ENCODE data around the gene INSYN2B. TPM values are rescaled to one million over a fixed set of nuclear protein-coding genes. Genes with fewer than 3 reads are reported as not detected.

INSYN2B gene
- total RNA-seq, 1 donor from 2014 or later: not detected

DNA sequence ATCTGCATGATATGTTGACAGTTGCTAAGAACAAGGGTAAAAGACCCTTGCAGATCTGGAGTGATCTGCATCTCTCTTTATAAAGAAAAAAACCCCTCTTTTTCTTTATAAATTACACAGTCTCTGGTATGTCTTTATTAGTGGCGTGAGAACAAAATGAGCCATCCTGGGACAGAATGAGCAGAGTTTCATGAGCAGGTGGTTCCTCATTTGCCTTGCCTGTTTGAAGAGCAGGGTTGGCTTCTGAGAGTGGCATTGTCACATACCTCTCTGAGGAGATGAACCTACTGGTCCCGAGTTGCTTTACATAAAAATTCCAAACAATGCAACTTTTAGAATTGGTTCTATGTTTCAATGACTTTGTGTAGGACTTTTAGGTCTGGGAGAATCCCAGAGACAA is 94.3 kb downstream of the INSYN2B start:
- ATAC-seq (no peak), DNase-seq (no peak)
- intact Hi-C loops (cut with DNase I): no loop called here
- TF ChIP-seq, protein P1, sequence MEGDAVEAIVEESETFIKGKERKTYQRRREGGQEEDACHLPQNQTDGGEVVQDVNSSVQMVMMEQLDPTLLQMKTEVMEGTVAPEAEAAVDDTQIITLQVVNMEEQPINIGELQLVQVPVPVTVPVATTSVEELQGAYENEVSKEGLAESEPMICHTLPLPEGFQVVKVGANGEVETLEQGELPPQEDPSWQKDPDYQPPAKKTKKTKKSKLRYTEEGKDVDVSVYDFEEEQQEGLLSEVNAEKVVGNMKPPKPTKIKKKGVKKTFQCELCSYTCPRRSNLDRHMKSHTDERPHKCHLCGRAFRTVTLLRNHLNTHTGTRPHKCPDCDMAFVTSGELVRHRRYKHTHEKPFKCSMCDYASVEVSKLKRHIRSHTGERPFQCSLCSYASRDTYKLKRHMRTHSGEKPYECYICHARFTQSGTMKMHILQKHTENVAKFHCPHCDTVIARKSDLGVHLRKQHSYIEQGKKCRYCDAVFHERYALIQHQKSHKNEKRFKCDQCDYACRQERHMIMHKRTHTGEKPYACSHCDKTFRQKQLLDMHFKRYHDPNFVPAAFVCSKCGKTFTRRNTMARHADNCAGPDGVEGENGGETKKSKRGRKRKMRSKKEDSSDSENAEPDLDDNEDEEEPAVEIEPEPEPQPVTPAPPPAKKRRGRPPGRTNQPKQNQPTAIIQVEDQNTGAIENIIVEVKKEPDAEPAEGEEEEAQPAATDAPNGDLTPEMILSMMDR (IDR thresholded peaks at IDR 0.05): no peak
- no peaks in the 10 kb centered on the region for H3K36me3 ChIP-seq
- no peaks in the 10 kb centered on the region for H3K27me3 ChIP-seq (ENCODE audit: low read depth)
- H3K4me3 ChIP-seq: no peak overlapping the region
- H3K9me3 ChIP-seq: no peaks in the 10 kb centered on the region
- no peaks in the 10 kb centered on the region for H3K4me1 ChIP-seq
- H3K27ac ChIP-seq: no peak overlapping the region

DNA sequence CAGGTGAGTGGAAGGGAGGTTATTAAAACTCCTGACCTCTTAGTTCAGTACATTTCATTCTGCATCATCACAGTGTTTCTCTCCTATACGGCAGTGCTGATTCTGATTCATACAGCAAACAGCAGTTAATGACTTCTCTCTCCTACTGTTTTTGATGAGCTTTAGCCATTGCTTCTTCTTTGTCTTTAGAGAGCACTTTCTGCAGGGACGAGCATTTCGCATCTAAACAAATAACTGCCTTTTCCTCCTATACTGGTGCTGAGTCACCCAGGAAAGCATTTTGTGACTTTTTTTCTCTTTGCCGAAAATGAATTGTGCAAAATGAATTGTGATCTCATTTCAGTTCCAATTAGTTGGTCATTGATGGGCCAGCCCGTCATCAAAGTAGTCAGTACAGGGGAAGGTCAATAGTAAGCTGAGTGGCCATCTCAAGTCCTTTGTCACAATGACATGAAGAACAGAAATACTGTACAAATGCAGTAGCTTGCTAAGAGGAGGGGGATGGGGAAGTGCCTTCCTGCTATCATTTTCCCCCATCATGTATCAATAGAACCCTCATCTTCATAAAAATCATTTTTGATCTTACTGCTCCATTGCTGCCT is 98.5 kb downstream of the INSYN2B start:
- intact Hi-C loops (cut with DNase I): no loop called here
- no peak overlapping the region for H3K4me3 ChIP-seq
- H3K4me1 ChIP-seq: peaks cover 9% of the 10 kb centered on the region
- H3K9me3 ChIP-seq: no peaks in the 10 kb centered on the region
- ATAC-seq: no peak
- no peak overlapping the region for H3K27ac ChIP-seq
- no peak for DNase-seq
- TF ChIP-seq, protein P1 (IDR thresholded peaks at IDR 0.05): no peak
- no peaks in the 10 kb centered on the region for H3K27me3 ChIP-seq (ENCODE audit: low read depth)
- H3K36me3 ChIP-seq: no peaks in the 10 kb centered on the region

DNA sequence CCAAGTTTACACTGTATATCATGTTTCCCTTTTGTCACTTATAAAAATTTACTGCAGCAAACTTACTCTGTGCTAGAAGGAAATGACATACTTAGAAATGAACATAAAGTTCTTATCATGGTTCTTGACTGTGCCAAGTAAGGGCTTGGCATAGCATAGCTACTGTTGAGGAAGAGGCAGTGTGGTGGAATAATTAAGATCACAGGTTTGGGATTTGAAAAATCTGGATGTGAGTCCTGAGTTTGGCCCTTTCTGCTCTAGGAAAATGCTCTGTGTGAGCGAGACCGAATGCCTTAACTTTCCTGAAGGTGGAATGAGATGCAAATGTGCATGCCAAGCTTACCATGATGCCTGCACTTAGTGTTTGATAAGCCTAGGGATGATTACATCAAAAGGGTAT is 99.5 kb downstream of the INSYN2B start:
- no peak for DNase-seq
- H3K9me3 ChIP-seq: no peaks in the 10 kb centered on the region
- TF ChIP-seq, protein P1 (IDR thresholded peaks at IDR 0.05): no peak
- H3K36me3 ChIP-seq: no peaks in the 10 kb centered on the region
- intact Hi-C loops (cut with DNase I): no loop called here
- H3K27ac ChIP-seq: peak overlapping the region; percentile 14
- peaks cover 15% of the 10 kb centered on the region for H3K4me1 ChIP-seq
- ATAC-seq: no peak
- no peak overlapping the region for H3K4me3 ChIP-seq
- no peaks in the 10 kb centered on the region for H3K27me3 ChIP-seq (ENCODE audit: low read depth)

DNA sequence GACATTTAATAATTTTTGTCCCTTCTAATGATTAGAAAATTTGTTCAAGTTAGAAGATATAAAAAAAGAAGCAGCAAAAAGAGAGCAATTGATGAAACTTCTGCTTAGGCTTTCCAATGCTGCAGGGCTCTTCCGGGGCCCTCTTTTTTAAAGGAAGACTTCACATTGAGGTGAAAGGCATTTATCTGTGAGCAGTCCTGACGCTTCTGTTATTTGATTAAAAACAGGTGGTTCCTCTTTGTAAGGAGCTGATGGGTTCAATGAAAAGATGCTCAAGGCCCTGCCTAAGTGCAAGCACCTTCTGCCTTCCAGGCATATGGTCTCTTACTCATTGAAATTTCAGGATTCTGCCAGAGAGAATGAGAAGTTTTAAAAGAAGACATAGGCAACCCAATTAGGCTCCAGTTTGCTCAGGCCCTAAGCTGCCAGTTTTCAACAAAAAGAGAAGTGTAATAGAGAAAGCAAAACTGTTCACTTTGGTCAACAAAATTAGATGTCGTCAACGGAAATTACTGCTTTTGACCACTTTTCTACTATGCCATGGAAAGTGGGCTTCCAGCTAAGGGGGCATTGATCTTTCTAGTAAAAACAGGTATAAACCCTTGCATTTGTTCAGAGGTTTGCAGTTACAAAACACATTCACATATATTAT is 100.2 kb downstream of the INSYN2B start:
- H3K9me3 ChIP-seq: no peaks in the 10 kb centered on the region
- H3K27me3 ChIP-seq (ENCODE audit: low read depth): no peaks in the 10 kb centered on the region
- H3K27ac ChIP-seq: peak overlapping the region; percentile 14
- DNase-seq: no peak
- intact Hi-C loops (cut with DNase I): no loop called here
- H3K36me3 ChIP-seq: no peaks in the 10 kb centered on the region
- ATAC-seq: no peak
- TF ChIP-seq, protein P1 (IDR thresholded peaks at IDR 0.05): no peak
- H3K4me1 ChIP-seq: peaks cover 21% of the 10 kb centered on the region
- no peak overlapping the region for H3K4me3 ChIP-seq

DNA sequence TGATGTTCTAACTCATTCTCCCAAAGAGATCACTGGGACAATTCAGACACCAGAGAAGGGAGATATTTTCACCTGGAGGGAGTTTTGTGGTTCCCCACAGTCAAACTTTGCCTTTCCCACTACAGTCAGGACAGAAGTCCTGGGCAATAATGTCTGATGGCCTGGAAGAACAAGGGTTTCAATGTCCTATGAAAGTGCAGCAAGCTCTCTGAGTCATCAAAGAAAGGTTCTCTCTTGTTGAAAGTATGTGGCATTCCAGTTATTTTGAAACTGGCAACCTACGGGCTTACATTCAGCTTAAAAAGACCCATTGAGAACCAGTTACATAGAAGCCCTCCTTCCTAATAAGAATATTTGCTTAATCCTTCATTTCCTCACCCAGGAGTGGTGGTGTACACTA is 103.9 kb downstream of the INSYN2B start:
- peak in 1 of 2 donors; percentile 6 for ATAC-seq
- Histone ChIP-seq H3K4me3 (no peak overlapping the region), H3K27me3 (ENCODE audit: low read depth) (no peaks in the 10 kb centered on the region), H3K9me3 (no peaks in the 10 kb centered on the region), H3K4me1 (peaks cover 41% of the 10 kb centered on the region), H3K27ac (no peak overlapping the region), H3K36me3 (no peaks in the 10 kb centered on the region)
- intact Hi-C loops (cut with DNase I): no loop called here
- TF ChIP-seq, protein P1 (IDR thresholded peaks at IDR 0.05): no peak
- no peak for DNase-seq
